OCI-LY3 (cell line): ENCODE measurements around the gene GRAP.

Experiments
- H2AFZ ChIP-seq: fragments of 200-600, 300-600 bp; shearing (Covaris generic); 2 replicates; pipeline ENCODE4 v1.6.0; 2014; ENCODE audit warnings: antibody characterized with exemption, low read depth, low read length
- H3K27ac ChIP-seq: fragments of 200-600, 300-600 bp; sonication (generic); 2 replicates; pipeline ENCODE4 v1.5.1; 2014; ENCODE audit warnings: mild to moderate bottlenecking, low read length, moderate library complexity, mixed read lengths
- H3K27me3 ChIP-seq: fragments of 200-600, 300-600 bp; sonication (generic); 2 replicates; pipeline ENCODE4 v1.6.1; 2014; ENCODE audit warnings: low read depth, low read length, mixed read lengths
- H3K36me3 ChIP-seq: fragments of 200-600, 300-600 bp; sonication (generic); replicated peaks from 2 replicates; pipeline ENCODE3; 2014; ENCODE audit warnings: low read depth, low read length, mixed read lengths
- H3K4me1 ChIP-seq: fragments of 300-600, 200-600 bp; sonication (generic); 2 replicates; pipeline ENCODE4 v1.6.1; 2014; ENCODE audit warnings: low read length, mixed read lengths
- H3K4me2 ChIP-seq: fragments of 200-600, 300-600 bp; sonication (generic); 2 replicates; pipeline ENCODE4 v1.6.1; 2014; ENCODE audit warnings: low read length, mixed read lengths
- H3K4me3 ChIP-seq: fragments of 300-600, 200-600 bp; sonication (generic); 2 replicates; pipeline ENCODE4 v1.5.1; 2014; ENCODE audit warnings: antibody characterized with exemption, mild to moderate bottlenecking, low read length, moderate library complexity
- H3K79me2 ChIP-seq: fragments of 300-600, 200-600 bp; shearing (Covaris generic); 2 replicates; pipeline ENCODE4 v1.6.1; 2014; ENCODE audit warnings: mild to moderate bottlenecking, low read length, mixed read lengths
- H3K9ac ChIP-seq: fragments of 300-600, 200-600 bp; shearing (Covaris generic); 2 replicates; pipeline ENCODE4 v1.6.0; 2014; ENCODE audit warnings: mild to moderate bottlenecking, low read length, moderate library complexity
- H3K9me3 ChIP-seq: fragments of 200-600, 300-600 bp; shearing (Covaris generic); 2 replicates; pipeline ENCODE4 v1.6.1; 2014; ENCODE audit warnings: low read length, mixed read lengths; ENCODE audit not compliant: insufficient read depth
- H4K20me1 ChIP-seq: fragments of 200-600, 300-600 bp; sonication (generic); 2 replicates; pipeline ENCODE4 v1.6.1; 2016; ENCODE audit warnings: low read length, mixed read lengths; ENCODE audit not compliant: insufficient read depth
- CTCF ChIP-seq: fragments of 200-600, 300-600 bp; sonication (generic); IDR thresholded peaks from 2 replicates; pipeline ENCODE4 v1.5.1; 2014; ENCODE audit warnings: antibody characterized with exemption, low read length, low read depth
- EZH2phosphoT487 ChIP-seq: fragments of 200-600 bp; shearing (Covaris generic); IDR thresholded peaks from 2 replicates; pipeline ENCODE4 v1.6.1; 2018; ENCODE audit warnings: antibody characterized with exemption, mixed run types, low read depth

The GRAP gene

GRCh38 chr17:19020016-19020415 lies 26.7 kb downstream of the GRAP start:
- no peaks in the 10 kb centered on the region for H3K9me3 ChIP-seq
- no peaks in the 10 kb centered on the region for H4K20me1 ChIP-seq
- no peaks in the 10 kb centered on the region for H3K79me2 ChIP-seq
- TF ChIP-seq EZH2phosphoT487 (no peak), CTCF (no peak)
- H2AFZ ChIP-seq: no peak overlapping the region
- H3K4me2 ChIP-seq: no peak overlapping the region
- H3K27me3 ChIP-seq: no peaks in the 10 kb centered on the region
- H3K36me3 ChIP-seq: no peaks in the 10 kb centered on the region
- H3K27ac ChIP-seq: no peak overlapping the region
- no peaks in the 10 kb centered on the region for H3K4me1 ChIP-seq
- no peak overlapping the region for H3K9ac ChIP-seq
- no peak overlapping the region for H3K4me3 ChIP-seq

- no peak overlapping the region for H3K4me2 ChIP-seq
- H3K9ac ChIP-seq: no peak overlapping the region
- no peaks in the 10 kb centered on the region for H4K20me1 ChIP-seq
- TF ChIP-seq CTCF (no peak), EZH2phosphoT487 (no peak)
- H3K4me1 ChIP-seq: no peaks in the 10 kb centered on the region
- H2AFZ ChIP-seq: no peak overlapping the region
- no peak overlapping the region for H3K4me3 ChIP-seq
- H3K27me3 ChIP-seq: no peaks in the 10 kb centered on the region
- no peaks in the 10 kb centered on the region for H3K9me3 ChIP-seq
- no peaks in the 10 kb centered on the region for H3K79me2 ChIP-seq
- no peaks in the 10 kb centered on the region for H3K36me3 ChIP-seq
- no peak overlapping the region for H3K27ac ChIP-seq
These were observed 27.5 kb downstream of the GRAP start for GRCh38 chr17:19019041-19019941.

- Histone ChIP-seq H3K27me3 (no peaks in the 10 kb centered on the region), H3K36me3 (no peaks in the 10 kb centered on the region), H3K79me2 (no peaks in the 10 kb centered on the region), H3K4me3 (no peak overlapping the region), H3K9me3 (no peaks in the 10 kb centered on the region), H3K27ac (no peak overlapping the region), H3K4me1 (no peaks in the 10 kb centered on the region), H3K4me2 (no peak overlapping the region), H4K20me1 (no peaks in the 10 kb centered on the region), H2AFZ (no peak overlapping the region), H3K9ac (no peak overlapping the region)
- TF ChIP-seq CTCF (no peak), EZH2phosphoT487 (no peak)
These were observed 28.2 kb downstream of the GRAP start for GRCh38 chr17:19018600-19018950.

GRCh38 chr17:19017804-19018599 lies 28.8 kb downstream of the GRAP start:
- H4K20me1 ChIP-seq: no peaks in the 10 kb centered on the region
- no peak overlapping the region for H3K4me3 ChIP-seq
- H3K4me1 ChIP-seq: no peaks in the 10 kb centered on the region
- no peak overlapping the region for H3K9ac ChIP-seq
- no peak overlapping the region for H3K4me2 ChIP-seq
- no peaks in the 10 kb centered on the region for H3K27me3 ChIP-seq
- no peaks in the 10 kb centered on the region for H3K79me2 ChIP-seq
- no peaks in the 10 kb centered on the region for H3K9me3 ChIP-seq
- no peak overlapping the region for H2AFZ ChIP-seq
- H3K27ac ChIP-seq: no peak overlapping the region
- H3K36me3 ChIP-seq: no peaks in the 10 kb centered on the region
- no peak for TF ChIP-seq EZH2phosphoT487
- TF ChIP-seq CTCF: no peak
